ENCODE results near the gene FBXO24. TPM values are rescaled to one million over a fixed set of nuclear protein-coding genes. Genes with fewer than 3 reads are reported as not detected.

FBXO24 gene
- total and polyA plus RNA-seq, 9 of the 15 experiments (the other 6 are each of a cell fraction or from before 2014, with no cell fraction given) = 0.17 to 0.95 (median 0.50) TPM

DNA sequence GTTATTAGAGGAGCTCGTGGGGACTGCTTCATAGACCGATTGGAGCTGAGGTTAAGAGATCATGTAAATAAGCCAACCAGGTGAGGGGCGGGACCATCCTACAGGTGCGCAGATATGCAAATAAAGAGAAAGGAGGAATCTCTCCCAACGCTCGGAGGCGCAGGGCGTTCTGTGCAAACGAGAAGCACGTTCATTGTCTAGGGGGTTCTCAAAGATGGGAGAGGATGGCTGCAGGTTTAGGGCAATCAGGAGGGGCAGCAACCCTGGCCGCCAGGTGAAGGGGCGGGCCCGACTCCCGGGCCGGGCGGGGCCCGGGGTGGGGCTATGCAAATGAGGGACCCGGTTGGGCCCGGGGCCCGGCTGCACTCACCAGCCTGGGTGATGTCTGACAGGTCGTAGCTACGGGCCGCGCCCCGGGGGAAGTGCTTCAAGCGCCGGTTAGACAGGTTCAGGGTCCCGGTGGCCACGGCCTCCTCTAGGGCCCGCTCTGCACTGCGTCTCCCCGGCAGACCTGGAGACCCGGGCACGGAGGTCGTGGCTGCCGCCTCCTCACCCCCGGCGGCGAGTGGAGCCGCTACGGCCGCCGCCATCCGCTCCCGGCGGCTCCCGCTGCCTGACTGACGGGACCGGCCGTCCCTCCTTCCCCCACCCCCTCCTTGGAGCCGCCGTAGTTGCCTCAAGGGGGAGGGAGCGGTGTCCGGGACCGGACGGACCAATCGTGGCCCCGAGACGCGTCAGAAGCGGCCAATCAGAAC, 440 bp upstream of the FBXO24 start, which contains the start of gene LRCH4 (continued):
- TF ChIP-seq, protein P1, sequence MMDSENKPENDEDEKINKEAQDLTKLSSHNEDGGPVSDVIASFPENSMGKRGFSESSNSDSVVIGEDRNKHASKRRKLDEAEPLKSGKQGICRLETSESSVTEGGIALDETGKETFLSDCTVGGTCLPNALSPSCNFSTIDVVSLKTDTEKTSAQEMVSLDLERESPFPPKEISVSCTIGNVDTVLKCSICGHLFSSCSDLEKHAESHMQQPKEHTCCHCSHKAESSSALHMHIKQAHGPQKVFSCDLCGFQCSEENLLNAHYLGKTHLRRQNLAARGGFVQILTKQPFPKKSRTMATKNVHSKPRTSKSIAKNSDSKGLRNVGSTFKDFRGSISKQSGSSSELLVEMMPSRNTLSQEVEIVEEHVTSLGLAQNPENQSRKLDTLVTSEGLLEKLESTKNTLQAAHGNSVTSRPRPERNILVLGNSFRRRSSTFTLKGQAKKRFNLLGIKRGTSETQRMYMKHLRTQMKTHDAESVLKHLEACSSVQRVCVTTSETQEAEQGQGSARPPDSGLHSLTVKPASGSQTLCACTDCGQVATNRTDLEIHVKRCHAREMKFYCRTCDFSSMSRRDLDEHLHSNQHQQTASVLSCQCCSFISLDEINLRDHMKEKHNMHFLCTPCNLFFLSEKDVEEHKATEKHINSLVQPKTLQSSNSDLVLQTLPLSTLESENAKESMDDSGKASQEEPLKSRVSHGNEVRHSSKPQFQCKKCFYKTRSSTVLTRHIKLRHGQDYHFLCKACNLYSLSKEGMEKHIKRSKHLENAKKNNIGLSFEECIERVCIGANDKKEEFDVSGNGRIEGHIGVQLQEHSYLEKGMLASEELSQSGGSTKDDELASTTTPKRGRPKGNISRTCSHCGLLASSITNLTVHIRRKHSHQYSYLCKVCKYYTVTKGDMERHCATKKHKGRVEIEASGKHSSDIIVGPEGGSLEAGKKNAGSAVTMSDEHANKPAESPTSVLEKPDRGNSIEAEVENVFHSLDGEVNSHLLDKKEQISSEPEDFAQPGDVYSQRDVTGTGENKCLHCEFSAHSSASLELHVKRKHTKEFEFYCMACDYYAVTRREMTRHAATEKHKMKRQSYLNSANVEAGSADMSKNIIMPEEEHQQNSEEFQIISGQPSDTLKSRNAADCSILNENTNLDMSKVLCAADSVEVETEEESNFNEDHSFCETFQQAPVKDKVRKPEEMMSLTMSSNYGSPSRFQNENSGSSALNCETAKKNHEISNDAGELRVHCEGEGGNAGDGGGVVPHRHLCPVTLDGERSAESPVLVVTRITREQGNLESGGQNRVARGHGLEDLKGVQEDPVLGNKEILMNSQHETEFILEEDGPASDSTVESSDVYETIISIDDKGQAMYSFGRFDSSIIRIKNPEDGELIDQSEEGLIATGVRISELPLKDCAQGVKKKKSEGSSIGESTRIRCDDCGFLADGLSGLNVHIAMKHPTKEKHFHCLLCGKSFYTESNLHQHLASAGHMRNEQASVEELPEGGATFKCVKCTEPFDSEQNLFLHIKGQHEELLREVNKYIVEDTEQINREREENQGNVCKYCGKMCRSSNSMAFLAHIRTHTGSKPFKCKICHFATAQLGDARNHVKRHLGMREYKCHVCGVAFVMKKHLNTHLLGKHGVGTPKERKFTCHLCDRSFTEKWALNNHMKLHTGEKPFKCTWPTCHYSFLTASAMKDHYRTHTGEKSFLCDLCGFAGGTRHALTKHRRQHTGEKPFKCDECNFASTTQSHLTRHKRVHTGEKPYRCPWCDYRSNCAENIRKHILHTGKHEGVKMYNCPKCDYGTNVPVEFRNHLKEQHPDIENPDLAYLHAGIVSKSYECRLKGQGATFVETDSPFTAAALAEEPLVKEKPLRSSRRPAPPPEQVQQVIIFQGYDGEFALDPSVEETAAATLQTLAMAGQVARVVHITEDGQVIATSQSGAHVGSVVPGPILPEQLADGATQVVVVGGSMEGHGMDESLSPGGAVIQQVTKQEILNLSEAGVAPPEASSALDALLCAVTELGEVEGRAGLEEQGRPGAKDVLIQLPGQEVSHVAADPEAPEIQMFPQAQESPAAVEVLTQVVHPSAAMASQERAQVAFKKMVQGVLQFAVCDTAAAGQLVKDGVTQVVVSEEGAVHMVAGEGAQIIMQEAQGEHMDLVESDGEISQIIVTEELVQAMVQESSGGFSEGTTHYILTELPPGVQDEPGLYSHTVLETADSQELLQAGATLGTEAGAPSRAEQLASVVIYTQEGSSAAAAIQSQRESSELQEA (IDR thresholded peaks at IDR 0.05; ENCODE audit: low read depth) = peak; percentile 100
- TF ChIP-seq ARID1B (IDR thresholded peaks at IDR 0.05) (peak; percentile 57; the same call in 1 of the 2 replicates), BDP1 (IDR thresholded peaks at IDR 0.05; ENCODE audit: insufficient read depth, insufficient read length) (no peak), ZNF282 (CRISPR knock-in tag; IDR thresholded peaks at IDR 0.05) (no peak), NFXL1 (CRISPR knock-in tag; IDR thresholded peaks at IDR 0.05) (no peak), HNRNPL (IDR thresholded peaks at IDR 0.05; ENCODE audit: low read depth, low read length) (no peak), POLR3A (IDR thresholded peaks at IDR 0.05; ENCODE audit: borderline replicate concordance, extremely low read depth, insufficient read depth, insufficient read length) (no peak)
- TF ChIP-seq, protein P2, sequence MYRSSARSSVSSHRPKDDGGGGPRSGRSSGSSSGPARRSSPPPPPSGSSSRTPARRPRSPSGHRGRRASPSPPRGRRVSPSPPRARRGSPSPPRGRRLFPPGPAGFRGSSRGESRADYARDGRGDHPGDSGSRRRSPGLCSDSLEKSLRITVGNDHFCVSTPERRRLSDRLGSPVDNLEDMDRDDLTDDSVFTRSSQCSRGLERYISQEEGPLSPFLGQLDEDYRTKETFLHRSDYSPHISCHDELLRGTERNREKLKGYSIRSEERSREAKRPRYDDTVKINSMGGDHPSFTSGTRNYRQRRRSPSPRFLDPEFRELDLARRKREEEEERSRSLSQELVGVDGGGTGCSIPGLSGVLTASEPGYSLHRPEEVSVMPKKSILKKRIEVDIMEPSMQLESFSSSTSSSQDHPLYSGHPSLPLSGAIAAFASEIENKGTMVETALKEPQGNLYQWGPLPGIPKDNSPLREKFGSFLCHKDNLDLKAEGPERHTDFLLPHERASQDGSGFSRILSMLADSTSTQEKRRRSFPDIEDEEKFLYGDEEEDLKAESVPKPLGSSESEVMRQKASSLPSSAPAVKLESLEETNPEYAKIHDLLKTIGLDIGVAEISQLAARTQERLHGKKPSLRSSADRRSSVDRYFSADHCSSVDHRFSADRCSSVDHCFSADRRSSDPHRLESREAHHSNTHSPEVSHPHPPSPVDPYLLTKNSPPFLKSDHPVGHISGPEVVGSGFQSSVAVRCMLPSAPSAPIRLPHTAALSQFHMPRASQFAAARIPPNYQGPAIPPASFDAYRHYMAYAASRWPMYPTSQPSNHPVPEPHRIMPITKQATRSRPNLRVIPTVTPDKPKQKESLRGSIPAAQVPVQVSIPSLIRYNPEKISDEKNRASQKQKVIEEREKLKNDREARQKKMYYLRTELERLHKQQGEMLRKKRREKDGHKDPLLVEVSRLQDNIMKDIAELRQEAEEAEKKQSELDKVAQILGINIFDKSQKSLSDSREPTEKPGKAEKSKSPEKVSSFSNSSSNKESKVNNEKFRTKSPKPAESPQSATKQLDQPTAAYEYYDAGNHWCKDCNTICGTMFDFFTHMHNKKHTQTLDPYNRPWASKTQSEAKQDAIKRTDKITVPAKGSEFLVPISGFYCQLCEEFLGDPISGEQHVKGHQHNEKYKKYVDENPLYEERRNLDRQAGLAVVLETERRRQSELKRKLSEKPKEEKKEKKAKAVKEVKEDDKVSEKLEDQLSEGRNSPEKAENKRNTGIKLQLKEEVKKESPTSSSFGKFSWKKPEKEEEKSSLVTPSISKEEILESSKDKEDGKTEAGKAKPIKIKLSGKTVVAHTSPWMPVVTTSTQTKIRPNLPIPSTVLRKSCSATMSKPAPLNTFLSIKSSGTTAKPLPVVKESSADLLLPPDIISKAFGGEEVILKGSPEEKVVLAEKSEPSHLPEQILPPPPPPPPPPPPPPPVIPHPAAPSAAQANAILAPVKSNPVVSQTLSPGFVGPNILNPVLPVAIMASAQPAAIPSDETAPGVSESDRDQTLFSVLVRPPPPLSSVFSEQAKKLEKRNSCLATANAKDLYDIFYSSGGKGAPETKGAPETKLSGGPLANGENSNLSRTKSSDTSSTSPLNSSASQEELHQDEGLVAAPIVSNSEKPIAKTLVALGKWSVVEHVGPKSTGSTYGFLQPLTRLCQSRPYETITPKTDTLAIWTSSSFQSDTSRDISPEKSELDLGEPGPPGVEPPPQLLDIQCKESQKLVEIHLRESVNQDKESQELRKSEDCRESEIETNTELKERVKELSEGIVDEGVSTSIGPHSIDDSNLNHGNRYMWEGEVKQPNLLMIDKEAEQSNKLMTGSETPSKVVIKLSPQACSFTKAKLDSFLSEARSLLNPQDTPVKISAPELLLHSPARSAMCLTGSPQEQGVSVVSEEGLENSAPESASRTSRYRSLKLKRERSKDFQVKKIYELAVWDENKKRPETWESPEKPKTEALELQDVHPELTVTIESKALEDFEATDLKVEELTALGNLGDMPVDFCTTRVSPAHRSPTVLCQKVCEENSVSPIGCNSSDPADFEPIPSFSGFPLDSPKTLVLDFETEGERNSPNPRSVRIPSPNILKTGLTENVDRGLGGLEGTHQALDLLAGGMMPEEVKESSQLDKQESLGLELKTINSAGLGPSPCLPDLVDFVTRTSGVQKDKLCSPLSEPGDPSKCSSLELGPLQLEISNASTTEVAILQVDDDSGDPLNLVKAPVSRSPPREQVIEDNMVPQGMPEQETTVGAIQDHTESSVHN (IDR thresholded peaks at IDR 0.05; ENCODE audit: borderline replicate concordance in 1 of 2, low read depth in 1 of 2) = no peak
- TF ChIP-seq, protein P3, sequence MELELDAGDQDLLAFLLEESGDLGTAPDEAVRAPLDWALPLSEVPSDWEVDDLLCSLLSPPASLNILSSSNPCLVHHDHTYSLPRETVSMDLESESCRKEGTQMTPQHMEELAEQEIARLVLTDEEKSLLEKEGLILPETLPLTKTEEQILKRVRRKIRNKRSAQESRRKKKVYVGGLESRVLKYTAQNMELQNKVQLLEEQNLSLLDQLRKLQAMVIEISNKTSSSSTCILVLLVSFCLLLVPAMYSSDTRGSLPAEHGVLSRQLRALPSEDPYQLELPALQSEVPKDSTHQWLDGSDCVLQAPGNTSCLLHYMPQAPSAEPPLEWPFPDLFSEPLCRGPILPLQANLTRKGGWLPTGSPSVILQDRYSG (tag; conservative IDR thresholded peaks at IDR 0.05; ENCODE audit: low read depth) = no peak
